Endodermal cell (in vitro differentiated cells): ENCODE results near the gene VPS39. TPM values are rescaled to one million over a fixed set of nuclear protein-coding genes. Genes with fewer than 3 reads are reported as not detected.

Experiments
- DNase-seq: peaks from one replicate; pipeline ENCODE4 v3.0.0-alpha.2; 2017
- H3K27ac ChIP-seq: 2 replicates; pipeline ENCODE4 v1.5.1; 2013; ENCODE audit warnings: mild to moderate bottlenecking, low read depth, low read length, moderate library complexity
- H3K27me3 ChIP-seq: 2 replicates; pipeline ENCODE4 v1.6.1; 2013; ENCODE audit warnings: mild to moderate bottlenecking, low read length, moderate library complexity; ENCODE audit not compliant: insufficient read depth, control insufficient read depth, poor library complexity, severe bottlenecking
- H3K36me3 ChIP-seq: 2 replicates; pipeline ENCODE4 v1.7.0; 2013; ENCODE audit warnings: mild to moderate bottlenecking, low read length, moderate library complexity; ENCODE audit not compliant: control insufficient read depth, insufficient read depth
- H3K4me1 ChIP-seq: one replicate; pipeline ENCODE4 v1.7.0; 2013; ENCODE audit warnings: low read length; ENCODE audit not compliant: control insufficient read depth, insufficient read depth
- H3K4me3 ChIP-seq: 2 replicates; pipeline ENCODE4 v1.5.1; 2013; ENCODE audit warnings: mild to moderate bottlenecking, low read length, moderate library complexity
- H3K9ac ChIP-seq: 2 replicates; pipeline ENCODE4 v1.6.1; 2013; ENCODE audit warnings: mild to moderate bottlenecking, low read length, moderate library complexity; ENCODE audit not compliant: poor library complexity, severe bottlenecking; ENCODE audit errors: extremely low read depth
- H3K9me3 ChIP-seq: 2 replicates; pipeline ENCODE4 v1.6.1; 2013; ENCODE audit warnings: mild to moderate bottlenecking, low read length, moderate library complexity; ENCODE audit not compliant: control insufficient read depth
- H3K27ac Mint-ChIP-seq: 2 replicates; pipeline ENCODE4 v1.8.0; 2020; ENCODE audit warnings: mixed read lengths
- H3K27me3 Mint-ChIP-seq: 2 replicates; pipeline ENCODE4 v1.8.0; 2021; ENCODE audit warnings: mild to moderate bottlenecking, mixed read lengths; ENCODE audit not compliant: insufficient read depth
- H3K36me3 Mint-ChIP-seq: 2 replicates; pipeline ENCODE4 v1.8.0; 2020; ENCODE audit warnings: low read depth, mixed read lengths
- H3K4me1 Mint-ChIP-seq: 2 replicates; pipeline ENCODE4 v1.8.0; 2020; ENCODE audit warnings: mixed read lengths
- H3K4me3 Mint-ChIP-seq: 2 replicates; pipeline ENCODE4 v1.8.0; 2020; ENCODE audit warnings: mild to moderate bottlenecking, moderate library complexity, mixed read lengths
- H3K9me3 Mint-ChIP-seq: 2 replicates; pipeline ENCODE4 v1.8.0; 2020; ENCODE audit warnings: mild to moderate bottlenecking, mixed read lengths
- CTCF ChIP-seq: fragments of 200-600 bp; sonication (generic); conservative IDR thresholded peaks from 2 replicates; pipeline ENCODE4 v1.5.0; 2021; ENCODE audit warnings: antibody characterized with exemption, mild to moderate bottlenecking
- WGBS, 2 experiments: methylation state at CpG; one replicate each; pipeline versions ENCODE4 v1.1.5 to v1.1.7; 2013; ENCODE audit warnings: missing lambda C conversion rate in 2 of 2, mixed read lengths in 1 of 2; ENCODE audit not compliant: insufficient coverage in 1 of 2, insufficient read length in 1 of 2; 5-methylcytosine and 5-hydroxymethylcytosine counted together
- total RNA-seq, 2 donors: library from RNA; stranded (reverse); fragmentation: NEBNext Ultra II Directional in 1 of 2; extraction: Animal tissue kit (Norgen Biotek cat#: 25700) in 1 of 2; gene quantifications; 2 replicates in 1 of 2; 3 replicates in 1 of 2; pipeline ENCODE4 v1.2.1, GENCODE V29; 2021

The VPS39 gene
- total RNA-seq, 2 donors from 2014 or later, result 60.4 to 69.8 TPM

- DNase-seq, result no peak
- Histone ChIP-seq H3K27me3 (no peaks in the 10 kb centered on the region), H3K9me3 (no peaks in the 10 kb centered on the region), H3K9ac (no peak overlapping the region), H3K27ac (no peak overlapping the region), H3K4me3 (no peak overlapping the region), H3K36me3 (peaks cover 95% of the 10 kb centered on the region), H3K4me1 (no peaks in the 10 kb centered on the region)
- Mint-ChIP-seq H3K4me1 (no peaks in the 10 kb centered on the region), H3K27me3 (no peaks in the 10 kb centered on the region), H3K9me3 (no peaks in the 10 kb centered on the region), H3K27ac (peak overlapping the region; percentile 61), H3K4me3 (no peak overlapping the region), H3K36me3 (peaks cover 74% of the 10 kb centered on the region)
- no peak for TF ChIP-seq CTCF
- WGBS, 2 experiments, result 94 to 95% methylated on average over 3 to 4 of the region's 4 CpGs
Observed at GRCh38 chr15:42163947-42164550, 44.1 kb downstream of the VPS39 start.

GRCh38 chr15:42163291-42163690, 44.8 kb downstream of the VPS39 start:
- H3K27me3 ChIP-seq, result no peaks in the 10 kb centered on the region
- no peak for TF ChIP-seq CTCF
- no peak for DNase-seq
- no peaks in the 10 kb centered on the region for H3K4me1 ChIP-seq
- 90 to 95% methylated on average over 2 to 9 of the region's 9 CpGs for WGBS, 2 experiments
- H3K27ac ChIP-seq, result no peak overlapping the region
- no peaks in the 10 kb centered on the region for H3K9me3 Mint-ChIP-seq
- peaks cover 95% of the 10 kb centered on the region for H3K36me3 ChIP-seq
- H3K9me3 ChIP-seq, result no peaks in the 10 kb centered on the region
- H3K4me3 ChIP-seq, result no peak overlapping the region
- no peaks in the 10 kb centered on the region for H3K4me1 Mint-ChIP-seq
- peaks cover 75% of the 10 kb centered on the region for H3K36me3 Mint-ChIP-seq
- H3K27ac Mint-ChIP-seq, result no peak overlapping the region
- H3K4me3 Mint-ChIP-seq, result no peak overlapping the region
- no peaks in the 10 kb centered on the region for H3K27me3 Mint-ChIP-seq
- H3K9ac ChIP-seq, result no peak overlapping the region

DNA sequence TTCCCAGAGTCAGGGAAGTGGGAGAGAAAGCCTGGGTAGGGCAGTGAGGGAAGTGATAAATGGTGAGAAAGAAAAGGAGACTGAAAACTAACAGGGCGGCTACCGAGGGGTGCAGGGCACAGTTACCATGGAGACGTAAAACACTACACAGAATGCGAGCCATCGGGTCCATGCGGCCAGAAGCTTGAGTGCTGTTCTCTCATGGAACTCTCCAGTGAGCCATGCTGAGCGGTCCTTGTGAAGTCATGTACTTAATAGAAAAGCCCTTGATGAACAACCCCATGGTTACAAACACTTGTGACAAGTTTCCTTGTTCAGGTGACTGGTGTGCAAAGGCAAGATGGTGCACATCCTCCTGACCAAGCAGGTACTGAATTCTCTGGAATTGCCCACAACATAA, 48.0 kb downstream of the VPS39 start:
- no peaks in the 10 kb centered on the region for H3K9me3 Mint-ChIP-seq
- no peak overlapping the region for H3K27ac Mint-ChIP-seq
- Histone ChIP-seq H3K27me3 (no peaks in the 10 kb centered on the region), H3K9ac (no peak overlapping the region), H3K4me1 (no peaks in the 10 kb centered on the region), H3K36me3 (peaks cover 65% of the 10 kb centered on the region), H3K9me3 (no peaks in the 10 kb centered on the region), H3K27ac (no peak overlapping the region), H3K4me3 (no peak overlapping the region)
- H3K4me3 Mint-ChIP-seq, result no peak overlapping the region
- H3K36me3 Mint-ChIP-seq, result peaks cover 47% of the 10 kb centered on the region
- peaks cover 8% of the 10 kb centered on the region for H3K4me1 Mint-ChIP-seq
- DNase-seq, result no peak
- WGBS, 2 experiments, result 80 to 89% methylated on average over 7 of the region's 7 CpGs
- H3K27me3 Mint-ChIP-seq, result no peaks in the 10 kb centered on the region
- no peak for TF ChIP-seq CTCF
